Left ventricle myocardium inferior (tissue), 1 donor: Measurements from ENCODE around the gene FTCDNL1. TPM values are rescaled to one million over a fixed set of nuclear protein-coding genes. Genes with fewer than 3 reads are reported as not detected.

Experiments
- DNase-seq: peaks from one replicate; pipeline ENCODE4 v3.0.0-alpha.2; 2020
- H3K27ac ChIP-seq: fragments of 200-600 bp; replicated peaks from 2 replicates; pipeline ENCODE4 v1.8.0; 2021
- H3K27me3 ChIP-seq: fragments of 200-600 bp; 2 replicates; pipeline ENCODE4 v1.8.0; 2021; ENCODE audit warnings: low read depth
- H3K36me3 ChIP-seq: fragments of 200-600 bp; 2 replicates; pipeline ENCODE4 v1.8.0; 2021
- H3K4me1 ChIP-seq: fragments of 200-600 bp; 2 replicates; pipeline ENCODE4 v1.8.0; 2021
- H3K4me3 ChIP-seq: fragments of 200-600 bp; 2 replicates; pipeline ENCODE4 v1.8.0; 2021; ENCODE audit warnings: mild to moderate bottlenecking, moderate library complexity
- H3K9me3 ChIP-seq: fragments of 200-600 bp; replicated peaks from 2 replicates; pipeline ENCODE4 v1.8.0; 2021
- CTCF ChIP-seq: fragments of 200-600 bp; IDR thresholded peaks from 2 replicates; pipeline ENCODE4 v1.8.0; 2021; ENCODE audit warnings: antibody characterized with exemption, mild to moderate bottlenecking, borderline replicate concordance
- intact Hi-C: fragments of 100-400 bp; cut with micrococcal nuclease; formaldehyde crosslinking; loops from one replicate; pipeline ENCODE4 v1.11.0; 2022
- total RNA-seq: library from RNA; stranded (reverse); fragmentation: NEBNext Ultra II Directional; extraction: Animal tissue kit (Norgen Biotek cat#: 25700); gene quantifications from one replicate; pipeline ENCODE4 v1.2.1, GENCODE V29; 2021
- donor health status: DM: no; HTN: yes; CAD: no; lungs with severe emphysema.

Gene FTCDNL1
- total RNA-seq, 1 donor from 2014 or later, result 2.7 TPM

- peaks cover 6% of the 10 kb centered on the region for H3K36me3 ChIP-seq
- intact Hi-C loops, result no loop called here
These were observed 8.2 kb downstream of the FTCDNL1 start for GRCh38 chr2:199842631-199843395.

DNA sequence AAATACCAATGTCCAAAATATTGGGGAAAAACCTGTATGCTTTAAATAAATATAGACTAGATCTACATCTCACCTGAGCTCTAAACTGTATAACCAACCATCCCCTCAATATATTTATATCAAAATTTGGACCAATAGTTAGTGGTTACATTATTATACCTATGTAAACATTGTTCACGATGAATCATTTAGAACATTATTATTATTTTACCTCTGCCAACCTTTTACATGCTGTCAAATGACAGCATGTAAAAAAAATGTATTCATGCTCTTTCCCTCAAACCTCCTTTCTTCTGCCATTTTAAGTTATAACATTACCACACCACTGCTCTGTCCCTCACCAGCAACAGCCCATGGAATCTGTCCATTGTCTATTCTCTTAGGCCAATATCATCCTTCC is 9.6 kb downstream of the FTCDNL1 start:
- Histone ChIP-seq H3K27ac (no peak overlapping the region), H3K4me3 (no peak overlapping the region), H3K27me3 (no peaks in the 10 kb centered on the region), H3K9me3 (no peaks in the 10 kb centered on the region), H3K4me1 (no peaks in the 10 kb centered on the region), H3K36me3 (peaks cover 6% of the 10 kb centered on the region)
- intact Hi-C loops, result no loop called here
- DNase-seq, result no peak
- TF ChIP-seq CTCF, result no peak

More at GRCh38 chr2:199842631-199843395, 8.2 kb downstream of the FTCDNL1 start:
- Histone ChIP-seq H3K4me3 (no peak overlapping the region), H3K27ac (no peak overlapping the region), H3K4me1 (no peaks in the 10 kb centered on the region), H3K9me3 (no peaks in the 10 kb centered on the region), H3K27me3 (no peaks in the 10 kb centered on the region)
- DNase-seq, result no peak
- TF ChIP-seq CTCF, result no peak

GRCh38 chr2:199838399-199838798 is 12.6 kb downstream of the FTCDNL1 start:
- no peak for TF ChIP-seq CTCF
- intact Hi-C loops, result no loop called here
- no peaks in the 10 kb centered on the region for H3K9me3 ChIP-seq
- peaks cover 6% of the 10 kb centered on the region for H3K36me3 ChIP-seq
- H3K27ac ChIP-seq, result no peak overlapping the region
- no peaks in the 10 kb centered on the region for H3K4me1 ChIP-seq
- H3K27me3 ChIP-seq, result no peaks in the 10 kb centered on the region
- no peak for DNase-seq
- no peak overlapping the region for H3K4me3 ChIP-seq

- no peak for TF ChIP-seq CTCF
- H3K36me3 ChIP-seq, result peaks cover 6% of the 10 kb centered on the region
These were observed 14.0 kb downstream of the FTCDNL1 start for GRCh38 chr2:199836943-199837342.

GRCh38 chr2:199833525-199833924 is 17.5 kb downstream of the FTCDNL1 start:
- Histone ChIP-seq H3K27me3 (no peaks in the 10 kb centered on the region), H3K4me1 (no peaks in the 10 kb centered on the region), H3K27ac (no peak overlapping the region), H3K9me3 (no peaks in the 10 kb centered on the region), H3K4me3 (no peak overlapping the region), H3K36me3 (no peaks in the 10 kb centered on the region)
- DNase-seq, result no peak
- no peak for TF ChIP-seq CTCF
- intact Hi-C loops, result no loop called here

More at GRCh38 chr2:199836943-199837342, 14.0 kb downstream of the FTCDNL1 start:
- no peak for DNase-seq
- intact Hi-C loops, result no loop called here
- H3K4me3 ChIP-seq, result no peak overlapping the region
- no peaks in the 10 kb centered on the region for H3K4me1 ChIP-seq
- no peaks in the 10 kb centered on the region for H3K9me3 ChIP-seq
- no peaks in the 10 kb centered on the region for H3K27me3 ChIP-seq
- no peak overlapping the region for H3K27ac ChIP-seq
